Colonic mucosa (tissue), 4 donors: ENCODE measurements around the gene GRIP1. TPM values are rescaled to one million over a fixed set of nuclear protein-coding genes. Genes with fewer than 3 reads are reported as not detected.

ENCODE experiments used
- DNase-seq: peaks from one replicate; pipeline ENCODE4 v3.0.0-alpha.2; 2020
- H3K27ac ChIP-seq: fragments of 200-600 bp; one replicate; pipeline ENCODE4 v1.8.0; 2021
- H3K27me3 ChIP-seq: fragments of 200-600 bp; one replicate; pipeline ENCODE4 v1.8.0; 2021
- H3K36me3 ChIP-seq: fragments of 200-600 bp; one replicate; pipeline ENCODE4 v1.8.0; 2021
- H3K4me1 ChIP-seq: fragments of 200-600 bp; one replicate; pipeline ENCODE4 v1.8.0; 2021; ENCODE audit warnings: mild to moderate bottlenecking
- H3K4me3 ChIP-seq: fragments of 200-600 bp; one replicate; pipeline ENCODE4 v1.8.0; 2021
- H3K9ac ChIP-seq, 2 donors: one replicate each; pipeline ENCODE4 v1.7.0; 2013; ENCODE audit warnings: control low read depth in 2 of 2, low read depth in 2 of 2, low read length in 2 of 2
- H3K9me3 ChIP-seq: fragments of 200-600 bp; one replicate; pipeline ENCODE4 v1.8.0; 2021
- intact Hi-C: fragments of 100-400 bp; cut with DNase I; formaldehyde crosslinking; loops from one replicate; pipeline ENCODE4 v1.14.1; 2022
- total RNA-seq, 2 donors: library from RNA; stranded (reverse); fragmentation: NEBNext Ultra II Directional in 1 of 2; extraction: Animal tissue kit (Norgen Biotek cat#: 25700) in 1 of 2; gene quantifications; one replicate each; pipeline ENCODE4 v1.2.1, GENCODE V29; 2021
- TF ChIP-seq, protein P1 (sequence below): fragments of 200-600 bp; IDR thresholded peaks from one replicate; pipeline ENCODE4 v1.8.0; 2022; ENCODE audit warnings: antibody characterized with exemption, mild to moderate bottlenecking
- donor health status: healthy.
- donor health status: DM: no; HTN: no; CAD: no.
- donor health status: DM: no; HTN: no; CAD: no.

Gene GRIP1
- total RNA-seq, 2 donors from 2014 or later: 3.7 to 6.2 TPM

- H3K4me1 ChIP-seq: no peaks in the 10 kb centered on the region
- no peak overlapping the region for H3K27ac ChIP-seq
- no peak overlapping the region for H3K4me3 ChIP-seq
- DNase-seq: no peak
- no peak overlapping the region for H3K9ac ChIP-seq
- H3K27me3 ChIP-seq: no peaks in the 10 kb centered on the region
- intact Hi-C loops: no loop called here
- H3K36me3 ChIP-seq: no peaks in the 10 kb centered on the region
- TF ChIP-seq, protein P1, sequence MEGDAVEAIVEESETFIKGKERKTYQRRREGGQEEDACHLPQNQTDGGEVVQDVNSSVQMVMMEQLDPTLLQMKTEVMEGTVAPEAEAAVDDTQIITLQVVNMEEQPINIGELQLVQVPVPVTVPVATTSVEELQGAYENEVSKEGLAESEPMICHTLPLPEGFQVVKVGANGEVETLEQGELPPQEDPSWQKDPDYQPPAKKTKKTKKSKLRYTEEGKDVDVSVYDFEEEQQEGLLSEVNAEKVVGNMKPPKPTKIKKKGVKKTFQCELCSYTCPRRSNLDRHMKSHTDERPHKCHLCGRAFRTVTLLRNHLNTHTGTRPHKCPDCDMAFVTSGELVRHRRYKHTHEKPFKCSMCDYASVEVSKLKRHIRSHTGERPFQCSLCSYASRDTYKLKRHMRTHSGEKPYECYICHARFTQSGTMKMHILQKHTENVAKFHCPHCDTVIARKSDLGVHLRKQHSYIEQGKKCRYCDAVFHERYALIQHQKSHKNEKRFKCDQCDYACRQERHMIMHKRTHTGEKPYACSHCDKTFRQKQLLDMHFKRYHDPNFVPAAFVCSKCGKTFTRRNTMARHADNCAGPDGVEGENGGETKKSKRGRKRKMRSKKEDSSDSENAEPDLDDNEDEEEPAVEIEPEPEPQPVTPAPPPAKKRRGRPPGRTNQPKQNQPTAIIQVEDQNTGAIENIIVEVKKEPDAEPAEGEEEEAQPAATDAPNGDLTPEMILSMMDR: no peak
- no peaks in the 10 kb centered on the region for H3K9me3 ChIP-seq
These were observed 15.3 kb downstream of the GRIP1 start for GRCh38 chr12:66663611-66664010.

GRCh38 chr12:66662729-66663128, 16.1 kb downstream of the GRIP1 start:
- intact Hi-C loops: no loop called here
- Histone ChIP-seq H3K9ac (no peak overlapping the region), H3K27me3 (no peaks in the 10 kb centered on the region), H3K27ac (no peak overlapping the region), H3K36me3 (no peaks in the 10 kb centered on the region), H3K9me3 (no peaks in the 10 kb centered on the region), H3K4me3 (no peak overlapping the region), H3K4me1 (no peaks in the 10 kb centered on the region)
- DNase-seq: no peak
- TF ChIP-seq, protein P1: no peak

- Histone ChIP-seq H3K9ac (no peak overlapping the region), H3K36me3 (no peaks in the 10 kb centered on the region), H3K4me3 (no peak overlapping the region), H3K27ac (no peak overlapping the region), H3K9me3 (no peaks in the 10 kb centered on the region), H3K27me3 (no peaks in the 10 kb centered on the region), H3K4me1 (no peaks in the 10 kb centered on the region)
- intact Hi-C loops: no loop called here
- TF ChIP-seq, protein P1: no peak
- DNase-seq: no peak
These were observed 16.7 kb downstream of the GRIP1 start for GRCh38 chr12:66662179-66662578.

GRCh38 chr12:66661357-66661756, 17.5 kb downstream of the GRIP1 start:
- Histone ChIP-seq H3K4me1 (no peaks in the 10 kb centered on the region), H3K36me3 (no peaks in the 10 kb centered on the region), H3K27ac (no peak overlapping the region), H3K4me3 (no peak overlapping the region), H3K27me3 (no peaks in the 10 kb centered on the region), H3K9me3 (no peaks in the 10 kb centered on the region), H3K9ac (no peak overlapping the region)
- intact Hi-C loops: no loop called here
- DNase-seq: no peak
- TF ChIP-seq, protein P1: no peak

- H3K27ac ChIP-seq: no peak overlapping the region
- intact Hi-C loops: no loop called here
- no peak for DNase-seq
- H3K4me3 ChIP-seq: no peak overlapping the region
- TF ChIP-seq, protein P1: no peak
- no peaks in the 10 kb centered on the region for H3K9me3 ChIP-seq
- H3K36me3 ChIP-seq: no peaks in the 10 kb centered on the region
- no peaks in the 10 kb centered on the region for H3K27me3 ChIP-seq
- H3K4me1 ChIP-seq: no peaks in the 10 kb centered on the region
- no peak overlapping the region for H3K9ac ChIP-seq
These were observed 25.1 kb downstream of the GRIP1 start for GRCh38 chr12:66653796-66654195.
